SK-N-MC (cell line): Measurements from ENCODE around the gene CDC37.
"Not testable (repeated sequence)": the region's sequence is repeated elsewhere in the genome, so short reads cannot be mapped to it uniquely, and the experiment has no call there.

Experiments used
- DNase-seq: peaks from one replicate; pipeline ENCODE4 v3.0.0-alpha.2; 2011; ENCODE audit warnings: low read depth, low spot score
- H3K27ac ChIP-seq: fragments of 200-600 bp; sonication (generic); 2 replicates; pipeline ENCODE4 v1.5.1; 2016; ENCODE audit warnings: mixed run types
- H3K36me3 ChIP-seq: fragments of 200-600 bp; sonication (generic); 2 replicates; pipeline ENCODE4 v1.6.1; 2017; ENCODE audit warnings: antibody characterized with exemption, low read length, mixed read lengths; ENCODE audit not compliant: insufficient read depth
- H3K4me3 ChIP-seq: fragments of 200-600 bp; sonication (generic); 2 replicates; pipeline ENCODE4 v1.5.1; 2016
- H3K9ac ChIP-seq: fragments of 200-600 bp; sonication (generic); 2 replicates; pipeline ENCODE4 v1.8.0; 2017; ENCODE audit warnings: mixed run types, mixed read lengths; ENCODE audit not compliant: insufficient read length
- H3K9me3 ChIP-seq: fragments of 200-600 bp; sonication (generic); 2 replicates; pipeline ENCODE4 v1.6.1; 2017; ENCODE audit warnings: low read depth, mild to moderate bottlenecking, antibody characterized with exemption, low read length, moderate library complexity, mixed read lengths
- EZH2 ChIP-seq: fragments of 200-600 bp; sonication (generic); IDR thresholded peaks from one replicate; pipeline ENCODE4 v1.6.1; 2017; ENCODE audit warnings: antibody characterized with exemption
- FOXP2 ChIP-seq: optimal IDR thresholded peaks from 2 replicates; pipeline ENCODE3; 2011; ENCODE audit warnings: mild to moderate bottlenecking, moderate library complexity; ENCODE audit not compliant: insufficient read depth; ENCODE audit errors: extremely low read length, control extremely low read depth
- POLR2AphosphoS5 ChIP-seq: IDR thresholded peaks from 2 replicates; pipeline ENCODE4 v1.6.1; 2012; ENCODE audit warnings: mild to moderate bottlenecking, low read depth, low read length, borderline replicate concordance

CDC37 gene

GRCh38 chr19:10374931-10375330 lies 28.4 kb downstream of the CDC37 start:
- Histone ChIP-seq H3K9me3 (no peaks in the 10 kb centered on the region), H3K9ac (no peak overlapping the region), H3K36me3 (peaks cover 3% of the 10 kb centered on the region; the same call in 1 of the 2 replicates), H3K4me3 (no peak overlapping the region), H3K27ac (no peak overlapping the region)
- DNase-seq = no peak
- TF ChIP-seq EZH2 (no peak), FOXP2 (no peak), POLR2AphosphoS5 (no peak)

GRCh38 chr19:10372690-10373089 lies 30.7 kb downstream of the CDC37 start:
- H3K27ac ChIP-seq = no peak overlapping the region
- H3K9ac ChIP-seq = no peak overlapping the region
- TF ChIP-seq FOXP2 = no peak
- no peak for TF ChIP-seq EZH2
- no peak for TF ChIP-seq POLR2AphosphoS5
- peaks cover 13% of the 10 kb centered on the region; the same call in 1 of the 2 replicates for H3K36me3 ChIP-seq
- H3K9me3 ChIP-seq = no peaks in the 10 kb centered on the region
- no peak for DNase-seq
- H3K4me3 ChIP-seq = no peak overlapping the region

GRCh38 chr19:10368101-10368803 lies 35.1 kb downstream of the CDC37 start:
- Histone ChIP-seq H3K9me3 (no peaks in the 10 kb centered on the region), H3K4me3 (no peak overlapping the region), H3K9ac (no peak overlapping the region), H3K27ac (no peak overlapping the region), H3K36me3 (peaks cover 26% of the 10 kb centered on the region; the same call in 1 of the 2 replicates)
- no peak for DNase-seq
- TF ChIP-seq POLR2AphosphoS5 = no peak
- no peak for TF ChIP-seq EZH2
- TF ChIP-seq FOXP2 = no peak

- H3K9me3 ChIP-seq, H3K9ac ChIP-seq, H3K4me3 ChIP-seq, H3K27ac ChIP-seq, DNase-seq: not testable (repeated sequence)
- H3K36me3 ChIP-seq = peaks cover 26% of the 10 kb centered on the region; the same call in 1 of the 2 replicates
Measured at GRCh38 chr19:10366950-10367512, 36.3 kb downstream of the CDC37 start.

GRCh38 chr19:10365518-10365917 lies 37.8 kb downstream of the CDC37 start:
- no peak for DNase-seq
- no peak overlapping the region for H3K4me3 ChIP-seq
- peaks cover 26% of the 10 kb centered on the region; the same call in 1 of the 2 replicates for H3K36me3 ChIP-seq

GRCh38 chr19:10364644-10365043 lies 38.7 kb downstream of the CDC37 start:
- Histone ChIP-seq H3K4me3 (no peak overlapping the region), H3K27ac (no peak overlapping the region), H3K36me3 (peaks cover 26% of the 10 kb centered on the region; the same call in 1 of the 2 replicates), H3K9me3 (no peaks in the 10 kb centered on the region), H3K9ac (no peak overlapping the region)
- TF ChIP-seq FOXP2 = no peak
- TF ChIP-seq EZH2 = no peak
- no peak for TF ChIP-seq POLR2AphosphoS5
- no peak for DNase-seq

More at GRCh38 chr19:10365518-10365917, 37.8 kb downstream of the CDC37 start:
- Histone ChIP-seq H3K9ac (no peak overlapping the region), H3K9me3 (no peaks in the 10 kb centered on the region), H3K27ac (no peak overlapping the region)
- TF ChIP-seq FOXP2 (no peak), POLR2AphosphoS5 (no peak), EZH2 (no peak)

- no peak for DNase-seq
- H3K36me3 ChIP-seq = peaks cover 26% of the 10 kb centered on the region; the same call in 1 of the 2 replicates
- H3K27ac ChIP-seq = no peak overlapping the region
- no peak overlapping the region for H3K4me3 ChIP-seq
- H3K9me3 ChIP-seq = no peaks in the 10 kb centered on the region
- no peak overlapping the region for H3K9ac ChIP-seq
- TF ChIP-seq EZH2 (no peak), FOXP2 (no peak), POLR2AphosphoS5 (no peak)
Measured at GRCh38 chr19:10363789-10364281, 39.5 kb downstream of the CDC37 start.

- TF ChIP-seq EZH2 (no peak), FOXP2 (no peak), POLR2AphosphoS5 (no peak)
- Histone ChIP-seq H3K27ac (no peak overlapping the region), H3K36me3 (peaks cover 23% of the 10 kb centered on the region; the same call in 1 of the 2 replicates), H3K9me3 (no peaks in the 10 kb centered on the region), H3K9ac (no peak overlapping the region), H3K4me3 (no peak overlapping the region)
- no peak for DNase-seq
Measured at GRCh38 chr19:10362259-10362658, 41.1 kb downstream of the CDC37 start.

- Histone ChIP-seq H3K36me3 (peaks cover 20% of the 10 kb centered on the region; the same call in 1 of the 2 replicates), H3K27ac (no peak overlapping the region), H3K9ac (no peak overlapping the region), H3K9me3 (no peaks in the 10 kb centered on the region), H3K4me3 (no peak overlapping the region)
- no peak for TF ChIP-seq EZH2
- TF ChIP-seq POLR2AphosphoS5 = no peak
- TF ChIP-seq FOXP2 = no peak
- no peak for DNase-seq
Measured at GRCh38 chr19:10361569-10362011, 41.8 kb downstream of the CDC37 start.
